ENCODE data around the gene IRF6. TPM values are rescaled to one million over a fixed set of nuclear protein-coding genes. Genes with fewer than 3 reads are reported as not detected.

Gene IRF6
- total and polyA plus RNA-seq, 2 of the 8 experiments (the other 6 are each of a cell fraction or from before 2014, with no cell fraction given) = 9.6 to 13.4 TPM

DNA sequence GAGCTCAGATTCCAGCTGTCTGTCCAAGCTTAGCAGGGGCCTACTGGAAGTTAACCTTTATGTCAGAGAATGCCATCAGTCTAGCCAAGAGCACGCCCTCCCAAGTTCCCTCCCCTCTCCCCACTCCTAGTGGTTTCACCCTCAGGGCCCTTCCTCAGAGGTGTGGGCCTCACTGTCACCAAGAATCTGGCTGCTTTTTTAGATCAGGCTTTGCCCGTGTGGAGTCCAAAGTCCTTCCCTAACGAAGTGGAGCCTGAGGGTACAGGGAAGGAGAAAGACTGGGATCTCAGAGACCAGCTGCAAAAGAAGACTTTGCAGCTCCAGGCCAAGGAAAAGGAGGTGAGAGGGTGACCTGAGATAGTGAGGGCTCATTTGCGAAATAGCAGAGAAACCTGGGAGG is 25.7 kb downstream of the IRF6 start (continued):
- TF ChIP-seq, protein P1, sequence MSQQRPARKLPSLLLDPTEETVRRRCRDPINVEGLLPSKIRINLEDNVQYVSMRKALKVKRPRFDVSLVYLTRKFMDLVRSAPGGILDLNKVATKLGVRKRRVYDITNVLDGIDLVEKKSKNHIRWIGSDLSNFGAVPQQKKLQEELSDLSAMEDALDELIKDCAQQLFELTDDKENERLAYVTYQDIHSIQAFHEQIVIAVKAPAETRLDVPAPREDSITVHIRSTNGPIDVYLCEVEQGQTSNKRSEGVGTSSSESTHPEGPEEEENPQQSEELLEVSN (IDR thresholded peaks at IDR 0.05) = no peak
- TF ChIP-seq EZH2 (IDR thresholded peaks at IDR 0.05; ENCODE audit: low read depth, low read length, severe bottlenecking) (no peak), BCL11A (IDR thresholded peaks at IDR 0.05; ENCODE audit: low read depth in 2 of 2, low read length in 2 of 2) (no peak), CBX8 (IDR thresholded peaks at IDR 0.05; ENCODE audit: borderline replicate concordance, low read depth, low read length) (no peak), RXRA (IDR thresholded peaks at IDR 0.05; ENCODE audit: insufficient read depth, low read depth, low read length) (no peak), TEAD4 (IDR thresholded peaks at IDR 0.05; ENCODE audit: low read depth, low read length) (no peak), JUN (IDR thresholded peaks at IDR 0.05; ENCODE audit: low read depth, low read length) (no peak), EGR1 (IDR thresholded peaks at IDR 0.05; ENCODE audit: borderline replicate concordance, low read depth, low read length) (no peak), NRF1 (IDR thresholded peaks at IDR 0.05; ENCODE audit: low read depth, low read length) (no peak)

Data from H1 (cell line).